ENCODE results near the gene SPOCD1. TPM values are rescaled to one million over a fixed set of nuclear protein-coding genes. Genes with fewer than 3 reads are reported as not detected.

The SPOCD1 gene
- total RNA-seq, 1 experiment from 2014 or later, result 0.54 TPM

GRCh38 chr1:31793586-31794285 lies 22.1 kb downstream of the SPOCD1 start:
- Histone ChIP-seq H3K9me3 (ENCODE audit: control insufficient read depth, insufficient read depth, low read depth, low read length) (no peaks in the 10 kb centered on the region), H3K4me3 (ENCODE audit: low read depth in 2 of 2, low read length in 2 of 2) (no peak overlapping the region), H3K27ac (ENCODE audit: low read length) (no peak overlapping the region), H3K36me3 (ENCODE audit: control insufficient read depth, insufficient read depth, low read length) (no peaks in the 10 kb centered on the region), H3K4me1 (ENCODE audit: control insufficient read depth, insufficient read depth, low read length) (peaks cover 11% of the 10 kb centered on the region; the same call in 1 of the 2 replicates), H3K27me3 (ENCODE audit: control insufficient read depth, insufficient read depth, low read length) (no peaks in the 10 kb centered on the region)
- POLR2A ChIA-PET, result no interaction called here
- BruUV-seq (replicated peaks), result no TSS peak
- in situ Hi-C loops (cut with HindIII; ENCODE audit: low pct_unique_long_range_greater_than_20kb, low sequenced_read_pairs) (no loop called here), intact Hi-C loops (cut with micrococcal nuclease; ENCODE audit: unreplicated experiment) (no loop called here)
- no peak for DNase-seq (ENCODE audit: low read depth, low spot score)
- TF ChIP-seq POLR2AphosphoS5 (IDR thresholded peaks at IDR 0.05; ENCODE audit: low read depth, low read length) (no peak), TCF7L2 (IDR thresholded peaks at IDR 0.05; ENCODE audit: low read depth, low read length) (no peak), CTCF (IDR thresholded peaks at IDR 0.05) (no peak), REST (IDR thresholded peaks at IDR 0.05; ENCODE audit: insufficient read depth in 1 of 2, low read depth in 2 of 2, low read length in 1 of 2) (no peak), SIN3A (IDR thresholded peaks at IDR 0.05; ENCODE audit: borderline replicate concordance, insufficient read depth, low read depth, low read length) (no peak)
- CTCF ChIA-PET, result no interaction called here
- no peak for ATAC-seq

GRCh38 chr1:31793086-31793485 lies 22.7 kb downstream of the SPOCD1 start:
- no peak for TF ChIP-seq CTCF (IDR thresholded peaks at IDR 0.05)
- no peak for TF ChIP-seq POLR2AphosphoS5 (IDR thresholded peaks at IDR 0.05; ENCODE audit: low read depth, low read length)
- no peak for TF ChIP-seq REST (IDR thresholded peaks at IDR 0.05; ENCODE audit: insufficient read depth in 1 of 2, low read depth in 2 of 2, low read length in 1 of 2)
- TF ChIP-seq TCF7L2 (IDR thresholded peaks at IDR 0.05; ENCODE audit: low read depth, low read length), result no peak
- TF ChIP-seq SIN3A (IDR thresholded peaks at IDR 0.05; ENCODE audit: borderline replicate concordance, insufficient read depth, low read depth, low read length), result no peak
- ATAC-seq (no peak), DNase-seq (ENCODE audit: low read depth, low spot score) (no peak)
- peaks cover 7% of the 10 kb centered on the region; the same call in 1 of the 2 replicates for H3K4me1 ChIP-seq (ENCODE audit: control insufficient read depth, insufficient read depth, low read length)
- H3K9me3 ChIP-seq (ENCODE audit: control insufficient read depth, insufficient read depth, low read depth, low read length), result no peaks in the 10 kb centered on the region
- intact Hi-C loops (cut with micrococcal nuclease; ENCODE audit: unreplicated experiment) (no loop called here), in situ Hi-C loops (cut with HindIII; ENCODE audit: low pct_unique_long_range_greater_than_20kb, low sequenced_read_pairs) (no loop called here)
- BruUV-seq (replicated peaks), result no TSS peak
- H3K27ac ChIP-seq (ENCODE audit: low read length), result no peak overlapping the region
- ChIA-PET CTCF (interaction anchor here (1.6 kb wide), 1 partner anchor 171 kb away, joined by 4 read pairs; no protein-coding TSS in a partner anchor), POLR2A (no interaction called here)
- no peaks in the 10 kb centered on the region for H3K27me3 ChIP-seq (ENCODE audit: control insufficient read depth, insufficient read depth, low read length)
- no peaks in the 10 kb centered on the region for H3K36me3 ChIP-seq (ENCODE audit: control insufficient read depth, insufficient read depth, low read length)
- no peak overlapping the region for H3K4me3 ChIP-seq (ENCODE audit: low read depth in 2 of 2, low read length in 2 of 2)

All from Panc1 (cell line).